RWPE1 (cell line): ENCODE data around the gene SLC49A3.
A peak's percentile ranks its signal among the peaks of the same experiment; 100 is the strongest.

Experiments used
- CTCF ChIA-PET: fragments of 350-600 bp; sonication (Branson Sonifier 250); formaldehyde crosslinking; extraction: SDS; loops from one replicate; lab custom pipeline; 2021; lab: Yijun Ruan, JAX
- POLR2A ChIA-PET: fragments of 400-600 bp; formaldehyde crosslinking; extraction: SDS; loops from one replicate; lab custom pipeline; 2020; ENCODE audit warnings: antibody characterized with exemption; ENCODE audit not compliant: low non-redundant PET; lab: Yijun Ruan, JAX
- DNase-seq: peaks from one replicate; pipeline ENCODE4 v3.0.0; 2012; ENCODE audit warnings: low spot score
- H3K27ac ChIP-seq: fragments of 450-650 bp; 2 replicates; pipeline ENCODE4 v1.5.1; 2017
- TF ChIP-seq, protein P1 (sequence below): fragments of 450-650 bp; conservative IDR thresholded peaks from 2 replicates; pipeline ENCODE4 v1.5.1; 2017; ENCODE audit warnings: low read depth, mild to moderate bottlenecking

The SLC49A3 gene

DNA sequence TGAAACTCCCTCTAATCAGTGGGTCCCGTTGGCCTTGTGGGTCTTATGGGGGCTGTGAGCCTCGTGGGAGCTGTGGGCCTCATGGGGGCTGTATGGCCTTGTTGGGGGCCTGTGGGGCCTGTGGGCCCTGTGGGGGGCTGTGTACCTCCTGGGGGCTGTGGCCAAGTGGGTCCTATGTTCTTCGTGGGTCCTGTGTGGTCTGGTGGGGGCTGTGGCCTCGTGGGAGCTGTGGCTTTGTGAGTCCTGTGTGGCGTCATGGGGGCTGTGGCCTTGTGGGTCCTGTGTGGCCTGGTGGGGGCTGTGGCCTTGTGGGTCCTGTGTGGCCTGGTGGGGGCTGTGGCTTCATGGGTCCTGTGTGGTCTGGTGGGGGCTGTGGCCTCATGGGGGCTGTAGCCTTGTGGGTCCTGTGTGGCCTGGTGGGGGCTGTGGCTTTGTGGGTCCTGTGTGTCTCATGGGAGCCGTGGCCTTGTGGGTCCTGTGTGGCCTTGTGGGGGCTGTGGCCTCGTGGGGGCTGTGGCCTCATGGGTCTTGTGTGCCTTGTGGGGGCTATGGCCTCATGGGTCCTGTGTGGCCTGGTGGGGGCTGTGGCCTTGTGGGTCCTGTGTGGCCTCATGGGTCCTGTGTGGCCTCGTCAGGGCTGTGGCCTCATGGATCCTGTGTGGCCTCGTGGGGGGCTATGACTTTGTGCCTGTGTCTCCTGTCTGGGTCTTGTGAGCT, 24.1 kb upstream of the SLC49A3 start:
- DNase-seq, result no peak

DNA sequence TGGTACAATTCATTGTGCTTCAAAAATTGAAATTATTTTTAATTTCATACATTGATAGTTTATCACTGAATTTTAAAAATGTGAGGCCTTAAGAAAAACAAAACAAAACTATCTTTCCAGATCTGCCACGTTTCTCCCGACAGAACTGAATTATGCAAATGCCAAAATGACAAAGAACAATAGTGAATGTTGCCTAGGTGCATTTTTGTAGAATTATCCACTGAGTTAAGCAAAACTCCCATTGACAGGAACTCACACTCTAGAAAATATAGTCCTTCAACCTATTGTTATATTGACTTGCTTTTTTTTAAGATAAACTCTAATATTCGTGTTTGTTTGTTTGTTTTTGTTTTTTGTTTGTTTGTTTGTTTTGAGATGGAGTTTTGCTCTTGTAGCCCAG, 23.1 kb upstream of the SLC49A3 start:
- DNase-seq, result no peak
- TF ChIP-seq, protein P1, sequence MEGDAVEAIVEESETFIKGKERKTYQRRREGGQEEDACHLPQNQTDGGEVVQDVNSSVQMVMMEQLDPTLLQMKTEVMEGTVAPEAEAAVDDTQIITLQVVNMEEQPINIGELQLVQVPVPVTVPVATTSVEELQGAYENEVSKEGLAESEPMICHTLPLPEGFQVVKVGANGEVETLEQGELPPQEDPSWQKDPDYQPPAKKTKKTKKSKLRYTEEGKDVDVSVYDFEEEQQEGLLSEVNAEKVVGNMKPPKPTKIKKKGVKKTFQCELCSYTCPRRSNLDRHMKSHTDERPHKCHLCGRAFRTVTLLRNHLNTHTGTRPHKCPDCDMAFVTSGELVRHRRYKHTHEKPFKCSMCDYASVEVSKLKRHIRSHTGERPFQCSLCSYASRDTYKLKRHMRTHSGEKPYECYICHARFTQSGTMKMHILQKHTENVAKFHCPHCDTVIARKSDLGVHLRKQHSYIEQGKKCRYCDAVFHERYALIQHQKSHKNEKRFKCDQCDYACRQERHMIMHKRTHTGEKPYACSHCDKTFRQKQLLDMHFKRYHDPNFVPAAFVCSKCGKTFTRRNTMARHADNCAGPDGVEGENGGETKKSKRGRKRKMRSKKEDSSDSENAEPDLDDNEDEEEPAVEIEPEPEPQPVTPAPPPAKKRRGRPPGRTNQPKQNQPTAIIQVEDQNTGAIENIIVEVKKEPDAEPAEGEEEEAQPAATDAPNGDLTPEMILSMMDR, result no peak
- POLR2A ChIA-PET, result no interaction called here
- CTCF ChIA-PET, result no interaction called here
- peak overlapping the region; percentile 20; the same call in 1 of the 2 replicates for H3K27ac ChIP-seq

More for the DNA sequence above, 24.1 kb upstream of the SLC49A3 start:
- ChIA-PET CTCF (interaction anchor here (0.7 kb wide), 1 partner anchor 588 kb away, joined by 3 read pairs; no protein-coding TSS in a partner anchor), POLR2A (no interaction called here)
- TF ChIP-seq, protein P1, result no peak
- H3K27ac ChIP-seq, result peak overlapping the region; percentile 20; the same call in 1 of the 2 replicates

DNA sequence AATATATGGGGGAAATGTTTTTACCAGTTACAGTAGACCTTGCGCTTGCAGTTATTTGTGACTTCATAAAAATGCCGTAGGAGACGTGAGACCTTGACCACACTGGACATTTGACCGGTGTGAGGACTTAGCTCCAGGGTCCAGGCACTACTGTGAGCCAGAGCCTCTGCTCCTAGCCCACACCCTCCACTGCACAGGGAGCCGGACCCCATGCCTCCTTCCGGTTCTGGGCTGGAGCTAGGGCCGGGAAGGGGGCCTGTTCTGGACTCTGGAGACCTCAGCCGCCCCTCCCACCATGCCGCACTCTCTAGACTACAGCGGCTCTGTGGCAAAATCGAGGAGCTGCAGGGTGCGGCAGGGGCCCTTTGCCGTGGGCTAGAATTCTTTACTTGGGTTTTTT, 22.0 kb upstream of the SLC49A3 start:
- ChIA-PET CTCF (no interaction called here), POLR2A (no interaction called here)
- peak overlapping the region; percentile 24; the same call in 1 of the 2 replicates for H3K27ac ChIP-seq
- no peak for DNase-seq
- TF ChIP-seq, protein P1, result no peak

DNA sequence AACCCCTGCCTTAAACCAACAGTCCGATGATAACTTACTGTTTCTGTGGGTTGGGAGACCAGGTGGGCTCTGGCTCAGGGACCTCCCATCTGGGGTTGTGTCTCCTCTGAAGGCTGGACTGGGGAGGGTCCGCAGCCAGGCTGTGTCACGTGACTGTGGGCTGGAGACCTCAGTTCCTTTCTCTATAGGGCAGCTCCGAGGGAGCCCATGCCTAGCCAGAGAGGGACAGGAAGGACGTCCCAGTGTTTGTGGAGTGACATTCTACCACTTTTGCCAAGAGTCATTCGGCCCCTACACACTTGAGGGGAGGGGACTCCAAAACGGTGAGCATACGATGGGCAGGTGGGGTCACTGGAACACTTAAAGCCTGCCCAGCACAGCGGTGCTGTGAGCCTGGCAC, 21.2 kb upstream of the SLC49A3 start:
- POLR2A ChIA-PET, result no interaction called here
- peak overlapping the region; percentile 13; the same call in 1 of the 2 replicates for H3K27ac ChIP-seq
- DNase-seq, result no peak
- TF ChIP-seq, protein P1, result no peak
- CTCF ChIA-PET, result no interaction called here

DNA sequence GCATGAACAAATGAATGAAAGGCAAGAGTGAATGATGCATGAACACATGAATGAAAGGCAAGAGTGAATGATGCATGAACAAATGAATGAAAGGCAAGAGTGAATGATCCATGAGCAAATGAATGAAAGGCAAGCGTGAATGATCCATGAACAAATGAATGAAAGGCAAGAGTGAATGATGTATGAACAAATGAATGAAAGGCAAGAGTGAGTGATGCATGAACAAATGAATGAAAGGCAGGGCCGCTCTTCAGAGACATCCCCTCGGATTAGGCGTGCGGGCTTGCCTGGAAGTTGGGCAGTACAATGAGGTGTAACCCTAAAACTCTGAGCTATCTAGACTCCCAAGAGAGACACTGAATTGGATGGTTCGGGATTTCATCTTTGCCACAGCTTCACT, 20.4 kb upstream of the SLC49A3 start:
- TF ChIP-seq, protein P1, result no peak
- H3K27ac ChIP-seq, result no peak overlapping the region
- CTCF ChIA-PET, result no interaction called here

DNA sequence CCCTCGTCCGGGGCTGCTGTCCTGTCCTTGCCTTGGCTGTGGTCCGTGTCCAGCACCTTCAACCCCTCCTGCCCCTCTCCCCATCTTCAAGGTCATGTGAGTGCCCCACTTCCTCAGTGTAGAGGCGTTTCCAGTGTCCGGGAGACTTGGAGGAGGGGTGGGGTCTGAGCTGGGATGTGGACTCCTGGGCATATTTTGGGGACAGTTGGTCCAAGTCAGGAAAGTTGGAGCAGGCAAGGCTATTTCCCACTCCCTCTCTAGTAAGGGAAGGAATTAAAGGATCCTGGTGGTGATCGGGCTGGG, 19.6 kb upstream of the SLC49A3 start:
- DNase-seq, result no peak
- TF ChIP-seq, protein P1, result no peak
- ChIA-PET POLR2A (no interaction called here), CTCF (no interaction called here)
- peak overlapping the region; percentile 33 for H3K27ac ChIP-seq

More for the DNA sequence above, 20.4 kb upstream of the SLC49A3 start:
- POLR2A ChIA-PET, result no interaction called here
- no peak for DNase-seq
